ENCODE results near the gene FLYWCH1. TPM values are rescaled to one million over a fixed set of nuclear protein-coding genes. Genes with fewer than 3 reads are reported as not detected.

FLYWCH1 gene
- total and polyA plus RNA-seq, 10 of the 15 experiments (the other 5 are each of a cell fraction or from before 2014, with no cell fraction given), result 0.47 to 33.8 (median 11.2) TPM

- TF ChIP-seq SKIL (IDR thresholded peaks at IDR 0.05; ENCODE audit: low read depth, poor library complexity, severe bottlenecking) (no peak), ATF7 (IDR thresholded peaks at IDR 0.05; ENCODE audit: low read depth) (no peak), NR2F1 (conservative IDR thresholded peaks at IDR 0.05) (no peak), ZBTB33 (IDR thresholded peaks at IDR 0.05) (no peak), ZBED1 (IDR thresholded peaks at IDR 0.05; ENCODE audit: borderline replicate concordance) (no peak), RCOR1 (conservative IDR thresholded peaks at IDR 0.05; ENCODE audit: low read depth, low read length) (0 out of 2 replicates have a peak, but pooled peaks have one; percentile 60), JUNB (IDR thresholded peaks at IDR 0.05) (no peak), RUNX3 (IDR thresholded peaks at IDR 0.05; ENCODE audit: low read length) (peak; percentile 52), SIX5 (IDR thresholded peaks at IDR 0.05; ENCODE audit: low read depth, low read length, severe bottlenecking) (no peak), CTCF (IDR thresholded peaks at IDR 0.05 in 2 of 3, conservative IDR thresholded peaks at IDR 0.05 in 1 of 3; ENCODE audit: control insufficient read depth in 2 of 3, extremely low read depth in 1 of 3, insufficient read depth in 1 of 3, low read depth in 3 of 3, low read length in 3 of 3) (peak; percentile 86 to 98 (median 95); a peak in 5 of 6 replicates), NR2C1 (IDR thresholded peaks at IDR 0.05) (no peak), CBX5 (IDR thresholded peaks at IDR 0.05; ENCODE audit: low read depth) (no peak), CREB1 (IDR thresholded peaks at IDR 0.05; ENCODE audit: low read depth) (peak; percentile 49; the same call in 1 of the 2 replicates), SMARCA5 (IDR thresholded peaks at IDR 0.05) (peak; percentile 90), BHLHE40 (IDR thresholded peaks at IDR 0.05; ENCODE audit: borderline replicate concordance in 1 of 2, low read depth in 2 of 2, low read length in 1 of 2) (peak; percentile 38 to 39; a peak in 1 of 4 replicates), STAT1 (conservative IDR thresholded peaks at IDR 0.05) (no peak), ZNF687 (IDR thresholded peaks at IDR 0.05) (peak; percentile 17; the same call in 1 of the 2 replicates)
Observed at GRCh38 chr16:2904100-2904921, 7.4 kb upstream of the FLYWCH1 start (continued).
